HepG2 (cell line): ENCODE results near the gene MAP3K20. TPM values are rescaled to one million over a fixed set of nuclear protein-coding genes. Genes with fewer than 3 reads are reported as not detected.

ENCODE experiments used
- ATM ChIP-seq: fragments of 450-650 bp; IDR thresholded peaks from 2 replicates; pipeline ENCODE4 v1.7.1; 2017; ENCODE audit warnings: mild to moderate bottlenecking, borderline replicate concordance
- CREB3 ChIP-seq: sonication (generic); formaldehyde crosslinking; IDR thresholded peaks from 2 replicates; pipeline ENCODE4 v1.5.0; 2020; ENCODE audit warnings: missing genetic modification reagents
- FOXK2 ChIP-seq: fragments of 450-650 bp; IDR thresholded peaks from 2 replicates; pipeline ENCODE4 v1.6.1; 2016
- FOXP1 ChIP-seq, 2 experiments: fragments of 450-650 bp in 1 of 2; IDR thresholded peaks; 2 replicates each; pipeline ENCODE4 v1.6.1; 2017 to 2018; ENCODE audit warnings: antibody characterized with exemption in 1 of 2
- GATAD2A ChIP-seq: IDR thresholded peaks from 2 replicates; pipeline ENCODE4 v1.6.1; 2016
- HMG20A ChIP-seq: IDR thresholded peaks from 2 replicates; pipeline ENCODE4 v1.6.1; 2016; ENCODE audit warnings: borderline replicate concordance
- HOXA9 ChIP-seq: sonication (generic); formaldehyde crosslinking; IDR thresholded peaks from 2 replicates; pipeline ENCODE4 v1.8.1; 2022; ENCODE audit warnings: missing genetic modification reagents, mild to moderate bottlenecking, moderate library complexity, borderline replicate concordance
- KLF9 ChIP-seq: IDR thresholded peaks from 2 replicates; pipeline ENCODE4 v1.6.1; 2016; ENCODE audit warnings: low read depth
- PAXIP1 ChIP-seq: sonication (generic); formaldehyde crosslinking; conservative IDR thresholded peaks from 2 replicates; pipeline ENCODE4 v1.4.0; 2020; ENCODE audit warnings: mild to moderate bottlenecking, missing genetic modification reagents, moderate library complexity
- SRSF4 ChIP-seq: fragments of 200-400 bp; formaldehyde crosslinking; IDR thresholded peaks from one replicate; pipeline ENCODE4 v1.6.1; 2018; ENCODE audit warnings: mild to moderate bottlenecking, low read depth, low read length, moderate library complexity; ENCODE audit not compliant: poor library complexity, severe bottlenecking
- TBX2 ChIP-seq: sonication (generic); formaldehyde crosslinking; IDR thresholded peaks from 2 replicates; pipeline ENCODE4 v1.5.0; 2020; ENCODE audit warnings: missing genetic modification reagents, mild to moderate bottlenecking, borderline replicate concordance
- ZFAT ChIP-seq: sonication (generic); formaldehyde crosslinking; conservative IDR thresholded peaks from 2 replicates; pipeline ENCODE4 v1.8.1; 2023; ENCODE audit warnings: missing genetic modification reagents, inconsistent platforms
- ZNF17 ChIP-seq: sonication (generic); formaldehyde crosslinking; IDR thresholded peaks from 2 replicates; pipeline ENCODE4 v1.5.0; 2020; ENCODE audit warnings: mild to moderate bottlenecking, missing genetic modification reagents
- ZNF3 ChIP-seq: IDR thresholded peaks from 2 replicates; pipeline ENCODE4 v1.7.0; 2017; ENCODE audit warnings: inconsistent platforms
- ZNF30 ChIP-seq: sonication (generic); formaldehyde crosslinking; IDR thresholded peaks from 2 replicates; pipeline ENCODE4 v1.5.0; 2020; ENCODE audit warnings: mild to moderate bottlenecking, missing genetic modification reagents
- ZNF451 ChIP-seq: sonication (generic); formaldehyde crosslinking; IDR thresholded peaks from 2 replicates; pipeline ENCODE4 v1.5.0; 2020; ENCODE audit warnings: mild to moderate bottlenecking, missing genetic modification reagents
- ZNF576 ChIP-seq: sonication (generic); formaldehyde crosslinking; IDR thresholded peaks from 2 replicates; pipeline ENCODE4 v1.4.0; 2020; ENCODE audit warnings: mild to moderate bottlenecking, missing genetic modification reagents
- ZNF607 ChIP-seq: sonication (generic); formaldehyde crosslinking; IDR thresholded peaks from 2 replicates; pipeline ENCODE4 v1.5.1; 2020; ENCODE audit warnings: missing genetic modification reagents, mild to moderate bottlenecking, borderline replicate concordance
- ZNF781 ChIP-seq: sonication (generic); formaldehyde crosslinking; IDR thresholded peaks from 2 replicates; pipeline ENCODE4 v1.5.1; 2020; ENCODE audit warnings: borderline replicate concordance, mild to moderate bottlenecking, missing genetic modification reagents; ENCODE audit errors: not compliant biosample characterization
- ZNF841 ChIP-seq: sonication (generic); formaldehyde crosslinking; IDR thresholded peaks from 2 replicates; pipeline ENCODE4 v1.8.1; 2023; ENCODE audit warnings: missing genetic modification reagents, borderline replicate concordance
- polyA plus RNA-seq, 8 experiments: library from polyadenylated mRNA; depleted of rRNA in 3 of 8; stranded (reverse) in 7 of 8; unstranded in 1 of 8; fragments of >200 nt; fragmentation: Illumina TruSeq in 4 of 8; extraction: Trizol in 4 of 8; gene quantifications; 2 replicates each; pipeline versions ENCODE4 v1.2.1 to v1.2.3, GENCODE V29; 2011 to 2016; ENCODE audit warnings: low read depth in 4 of 8, missing spikeins in 1 of 8, mixed read lengths in 1 of 8; ENCODE audit not compliant: insufficient read depth in 1 of 8
- total RNA-seq, 5 experiments: library from RNA; depleted of rRNA; stranded (reverse); fragments of >200 nt; fragmentation: Illumina TruSeq; extraction: Trizol; gene quantifications; 2 replicates each; pipeline ENCODE4 v1.2.3, GENCODE V29; 2016; ENCODE audit warnings: low read depth in 1 of 5
- TF ChIP-seq, protein P1 (sequence below): sonication (generic); formaldehyde crosslinking; IDR thresholded peaks from 2 replicates; pipeline ENCODE4 v1.9.0; 2021; ENCODE audit warnings: missing genetic modification reagents, borderline replicate concordance
- TF ChIP-seq, protein P2 (sequence below), 2 experiments: sonication (generic) in 1 of 2; formaldehyde crosslinking in 1 of 2; IDR thresholded peaks; 2 replicates each; pipeline versions ENCODE4 v1.4.0 to v1.6.1; 2018 to 2020; ENCODE audit warnings: missing genetic modification reagents in 2 of 2, borderline replicate concordance in 1 of 2, low read depth in 1 of 2, mild to moderate bottlenecking in 1 of 2, missing biosample characterization in 1 of 2

The MAP3K20 gene
- total and polyA plus RNA-seq, 2 of the 13 experiments (the other 11 are each of a cell fraction or from before 2014, with no cell fraction given), result 5.2 to 13.5 TPM

DNA sequence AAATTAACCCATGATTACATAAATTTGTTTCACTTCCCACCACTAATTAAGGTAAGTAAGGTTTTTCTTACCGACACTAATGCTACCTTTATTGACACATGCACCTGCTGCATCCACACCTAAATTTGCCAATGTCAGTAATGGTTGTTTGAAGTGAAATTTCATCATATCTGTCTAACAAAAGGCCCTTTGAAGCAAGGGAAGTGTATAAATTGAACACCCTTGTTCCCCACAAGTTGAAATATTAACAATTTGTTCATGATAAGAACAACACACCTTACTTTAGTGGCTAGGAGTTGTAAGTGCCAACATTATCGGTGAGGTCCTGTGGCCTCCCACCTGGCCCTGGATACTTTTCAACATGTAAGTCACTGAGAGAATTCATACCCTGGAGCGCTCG, 162.7 kb downstream of the MAP3K20 start (continued):
- no peak for TF ChIP-seq ZFAT (CRISPR knock-in tag)
- no peak for TF ChIP-seq SRSF4
- TF ChIP-seq, protein P1, sequence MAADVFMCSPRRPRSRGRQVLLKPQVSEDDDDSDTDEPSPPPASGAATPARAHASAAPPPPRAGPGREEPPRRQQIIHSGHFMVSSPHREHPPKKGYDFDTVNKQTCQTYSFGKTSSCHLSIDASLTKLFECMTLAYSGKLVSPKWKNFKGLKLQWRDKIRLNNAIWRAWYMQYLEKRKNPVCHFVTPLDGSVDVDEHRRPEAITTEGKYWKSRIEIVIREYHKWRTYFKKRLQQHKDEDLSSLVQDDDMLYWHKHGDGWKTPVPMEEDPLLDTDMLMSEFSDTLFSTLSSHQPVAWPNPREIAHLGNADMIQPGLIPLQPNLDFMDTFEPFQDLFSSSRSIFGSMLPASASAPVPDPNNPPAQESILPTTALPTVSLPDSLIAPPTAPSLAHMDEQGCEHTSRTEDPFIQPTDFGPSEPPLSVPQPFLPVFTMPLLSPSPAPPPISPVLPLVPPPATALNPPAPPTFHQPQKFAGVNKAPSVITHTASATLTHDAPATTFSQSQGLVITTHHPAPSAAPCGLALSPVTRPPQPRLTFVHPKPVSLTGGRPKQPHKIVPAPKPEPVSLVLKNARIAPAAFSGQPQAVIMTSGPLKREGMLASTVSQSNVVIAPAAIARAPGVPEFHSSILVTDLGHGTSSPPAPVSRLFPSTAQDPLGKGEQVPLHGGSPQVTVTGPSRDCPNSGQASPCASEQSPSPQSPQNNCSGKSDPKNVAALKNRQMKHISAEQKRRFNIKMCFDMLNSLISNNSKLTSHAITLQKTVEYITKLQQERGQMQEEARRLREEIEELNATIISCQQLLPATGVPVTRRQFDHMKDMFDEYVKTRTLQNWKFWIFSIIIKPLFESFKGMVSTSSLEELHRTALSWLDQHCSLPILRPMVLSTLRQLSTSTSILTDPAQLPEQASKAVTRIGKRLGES (CRISPR knock-in tag), result no peak
- TF ChIP-seq ATM, result no peak
- no peak for TF ChIP-seq FOXK2
- TF ChIP-seq ZNF451 (CRISPR knock-in tag), result no peak
- TF ChIP-seq PAXIP1 (CRISPR knock-in tag), result no peak
- TF ChIP-seq GATAD2A (CRISPR knock-in tag), result peak; percentile 22; the same call in 1 of the 2 replicates
- TF ChIP-seq ZNF17, result no peak
- TF ChIP-seq HMG20A, result peak; percentile 74; the same call in 1 of the 2 replicates
- TF ChIP-seq, protein P2, sequence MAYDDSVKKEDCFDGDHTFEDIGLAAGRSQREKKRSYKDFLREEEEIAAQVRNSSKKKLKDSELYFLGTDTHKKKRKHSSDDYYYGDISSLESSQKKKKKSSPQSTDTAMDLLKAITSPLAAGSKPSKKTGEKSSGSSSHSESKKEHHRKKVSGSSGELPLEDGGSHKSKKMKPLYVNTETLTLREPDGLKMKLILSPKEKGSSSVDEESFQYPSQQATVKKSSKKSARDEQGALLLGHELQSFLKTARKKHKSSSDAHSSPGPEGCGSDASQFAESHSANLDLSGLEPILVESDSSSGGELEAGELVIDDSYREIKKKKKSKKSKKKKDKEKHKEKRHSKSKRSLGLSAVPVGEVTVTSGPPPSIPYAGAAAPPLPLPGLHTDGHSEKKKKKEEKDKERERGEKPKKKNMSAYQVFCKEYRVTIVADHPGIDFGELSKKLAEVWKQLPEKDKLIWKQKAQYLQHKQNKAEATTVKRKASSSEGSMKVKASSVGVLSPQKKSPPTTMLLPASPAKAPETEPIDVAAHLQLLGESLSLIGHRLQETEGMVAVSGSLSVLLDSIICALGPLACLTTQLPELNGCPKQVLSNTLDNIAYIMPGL (CRISPR knock-in tag; IDR thresholded peaks at IDR 0.05; ENCODE audit: borderline replicate concordance in 1 of 2, low read depth in 1 of 2), result no peak
- no peak for TF ChIP-seq ZNF3 (CRISPR knock-in tag)
- no peak for TF ChIP-seq ZNF30 (CRISPR knock-in tag)
- TF ChIP-seq TBX2 (CRISPR knock-in tag), result peak; percentile 61
- no peak for TF ChIP-seq ZNF841
- TF ChIP-seq ZNF607 (CRISPR knock-in tag), result no peak
- no peak for TF ChIP-seq HOXA9 (CRISPR knock-in tag)
- no peak for TF ChIP-seq KLF9 (CRISPR knock-in tag)
- no peak for TF ChIP-seq CREB3 (CRISPR knock-in tag)
- TF ChIP-seq ZNF576 (CRISPR knock-in tag), result no peak
- no peak for TF ChIP-seq ZNF781 (CRISPR knock-in tag)
- no peak for TF ChIP-seq FOXP1 (IDR thresholded peaks at IDR 0.05)
- no peak for TF ChIP-seq FOXP1 (CRISPR knock-in tag; IDR thresholded peaks at IDR 0.05)
